Measurements from ENCODE around the gene HADH.
"Not testable (repeated sequence)": the region's sequence is repeated elsewhere in the genome, so short reads cannot be mapped to it uniquely, and the experiment has no call there.

HADH gene

DNA sequence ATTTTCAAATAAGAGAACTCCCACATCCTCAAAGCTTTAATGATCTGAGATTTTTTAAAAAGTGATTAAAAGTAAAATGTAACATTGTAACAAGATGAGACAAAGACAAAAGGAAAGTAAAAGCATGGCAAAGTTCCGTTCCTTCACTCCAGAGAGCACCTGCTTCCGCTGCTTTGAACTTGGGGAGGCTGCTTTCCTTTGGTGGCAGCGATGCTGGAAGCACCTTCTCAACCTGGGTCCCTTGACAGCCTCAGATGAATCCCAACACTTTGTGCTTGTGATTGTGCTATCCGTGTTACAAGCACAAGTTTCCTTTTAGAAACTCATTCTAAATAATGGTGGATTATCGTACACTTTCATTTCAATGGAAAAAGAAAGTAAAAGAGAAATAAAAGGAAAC lies 59.7 kb downstream of the HADH start:
- TF ChIP-seq, protein P1, sequence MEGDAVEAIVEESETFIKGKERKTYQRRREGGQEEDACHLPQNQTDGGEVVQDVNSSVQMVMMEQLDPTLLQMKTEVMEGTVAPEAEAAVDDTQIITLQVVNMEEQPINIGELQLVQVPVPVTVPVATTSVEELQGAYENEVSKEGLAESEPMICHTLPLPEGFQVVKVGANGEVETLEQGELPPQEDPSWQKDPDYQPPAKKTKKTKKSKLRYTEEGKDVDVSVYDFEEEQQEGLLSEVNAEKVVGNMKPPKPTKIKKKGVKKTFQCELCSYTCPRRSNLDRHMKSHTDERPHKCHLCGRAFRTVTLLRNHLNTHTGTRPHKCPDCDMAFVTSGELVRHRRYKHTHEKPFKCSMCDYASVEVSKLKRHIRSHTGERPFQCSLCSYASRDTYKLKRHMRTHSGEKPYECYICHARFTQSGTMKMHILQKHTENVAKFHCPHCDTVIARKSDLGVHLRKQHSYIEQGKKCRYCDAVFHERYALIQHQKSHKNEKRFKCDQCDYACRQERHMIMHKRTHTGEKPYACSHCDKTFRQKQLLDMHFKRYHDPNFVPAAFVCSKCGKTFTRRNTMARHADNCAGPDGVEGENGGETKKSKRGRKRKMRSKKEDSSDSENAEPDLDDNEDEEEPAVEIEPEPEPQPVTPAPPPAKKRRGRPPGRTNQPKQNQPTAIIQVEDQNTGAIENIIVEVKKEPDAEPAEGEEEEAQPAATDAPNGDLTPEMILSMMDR (conservative IDR thresholded peaks at IDR 0.05; ENCODE audit: low read length) = no peak
- no peak overlapping the region for H3K4me3 ChIP-seq (ENCODE audit: low read length)
- DNase-seq (ENCODE audit: low read depth) = no peak

DNA sequence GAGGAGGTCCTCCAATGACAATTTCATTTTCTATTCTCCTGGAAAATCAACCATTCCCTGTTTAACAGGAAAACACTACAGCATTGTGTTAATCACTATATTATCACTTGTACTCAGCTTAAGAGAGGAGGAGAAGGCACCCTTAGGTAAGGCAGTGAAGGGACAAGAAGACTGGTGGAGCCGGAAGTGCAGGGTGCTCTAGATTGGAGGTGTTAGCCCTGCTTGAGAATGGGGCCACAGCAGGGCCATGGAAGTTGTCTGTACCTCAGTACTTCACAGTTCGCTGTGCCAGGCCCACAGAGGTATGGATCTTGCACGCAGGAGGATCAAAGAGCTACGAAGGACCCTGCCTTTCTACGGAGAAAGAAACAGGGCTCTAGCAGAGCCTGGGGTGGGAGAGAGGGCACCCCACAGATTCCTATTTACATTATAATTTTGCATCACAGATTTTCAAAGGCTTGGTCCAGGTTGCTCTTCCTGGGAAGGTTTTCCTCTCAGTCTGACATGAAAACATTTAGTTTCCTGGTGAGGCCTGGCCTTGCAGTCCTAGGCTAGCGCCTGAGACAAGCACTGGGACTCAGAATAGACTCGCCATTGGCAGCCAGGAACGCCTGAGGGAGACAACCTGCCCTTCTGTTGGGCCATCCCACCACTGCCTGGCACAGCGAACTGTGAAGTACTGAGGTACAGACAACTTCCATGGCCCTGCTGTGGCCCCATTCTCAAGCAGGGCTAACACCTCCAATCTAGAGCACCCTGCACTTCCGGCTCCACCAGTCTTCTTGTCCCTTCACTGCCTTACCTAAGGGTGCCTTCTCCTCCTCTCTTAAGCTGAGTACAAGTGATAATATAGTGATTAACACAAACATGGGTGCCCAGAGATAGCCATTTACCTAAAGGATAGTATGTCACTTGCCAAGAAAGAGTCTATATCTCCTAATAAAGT lies 60.8 kb downstream of the HADH start:
- DNase-seq (ENCODE audit: low read depth); H3K4me3 ChIP-seq (ENCODE audit: low read length): not testable (repeated sequence)

DNA sequence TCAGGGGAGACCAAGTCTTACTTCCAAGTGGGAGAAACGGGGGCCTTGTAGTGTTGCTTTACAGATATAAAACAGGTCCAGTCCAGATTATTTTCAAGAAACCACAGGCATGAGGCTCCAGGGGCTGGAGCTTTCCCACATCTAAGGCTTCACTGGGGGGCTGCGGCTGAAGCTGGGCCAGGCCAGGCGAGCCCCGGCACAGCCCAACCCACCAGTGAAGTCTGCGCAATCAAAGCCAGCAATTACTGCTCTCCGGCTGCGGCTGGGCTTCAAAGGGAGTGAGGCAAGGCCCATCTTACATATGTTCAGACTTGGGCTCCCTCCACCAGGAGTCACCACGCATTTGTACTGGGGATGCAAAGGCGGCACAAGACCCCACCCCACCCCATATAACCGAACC lies 61.7 kb downstream of the HADH start:
- H3K4me3 ChIP-seq (ENCODE audit: low read length) = no peak overlapping the region
- TF ChIP-seq, protein P1 (conservative IDR thresholded peaks at IDR 0.05; ENCODE audit: low read length) = no peak
- DNase-seq (ENCODE audit: low read depth) = no peak

DNA sequence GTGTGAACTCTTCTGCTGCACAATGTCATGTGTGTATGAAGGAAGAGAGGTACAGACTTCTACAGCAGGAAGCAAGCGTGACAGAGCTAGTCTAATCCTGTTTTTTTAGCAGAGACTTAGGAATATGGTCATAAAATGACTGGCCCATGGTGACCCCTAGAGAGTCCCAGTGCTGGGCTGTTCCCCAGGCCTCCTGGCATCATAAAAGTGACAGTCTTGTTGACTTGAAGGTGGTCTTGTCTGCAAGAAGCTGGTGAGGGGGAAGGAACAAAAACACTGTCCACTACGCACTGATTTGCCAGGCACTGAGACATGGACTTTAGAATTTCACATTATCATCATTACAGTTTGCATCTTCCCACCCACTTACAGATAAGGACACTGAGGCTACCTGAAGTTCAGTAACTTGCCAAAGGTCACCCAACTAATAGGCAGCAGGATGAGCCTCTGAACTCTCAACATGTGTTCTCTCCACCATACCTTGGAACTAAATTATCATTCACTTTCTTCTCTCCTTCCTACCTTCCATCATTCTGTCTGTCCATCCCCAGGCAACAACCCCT lies 63.0 kb downstream of the HADH start:
- no peak overlapping the region for H3K4me3 ChIP-seq (ENCODE audit: low read length)
- TF ChIP-seq, protein P1 (conservative IDR thresholded peaks at IDR 0.05; ENCODE audit: low read length) = no peak

DNA sequence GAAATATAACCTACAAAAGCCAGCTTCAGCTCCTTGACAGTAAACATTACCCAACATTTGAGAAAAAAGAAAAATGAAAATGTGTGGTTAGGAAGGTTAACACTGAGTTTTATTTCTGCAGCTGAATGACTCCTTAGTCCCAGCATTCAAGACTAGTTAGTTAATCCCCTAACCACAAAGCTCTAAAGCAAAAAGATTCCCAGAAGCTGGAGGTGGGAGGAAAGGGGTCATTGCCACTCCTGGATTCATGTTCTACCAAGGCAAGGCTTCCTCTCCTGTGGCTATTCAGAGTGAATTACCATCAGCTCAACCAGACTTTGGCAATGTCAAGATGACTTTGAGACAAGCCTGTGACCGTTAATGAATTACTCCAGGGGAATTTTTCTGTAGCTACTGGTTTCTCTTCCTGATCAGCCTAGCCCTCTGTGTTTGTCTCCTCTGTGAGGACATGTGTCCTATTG lies 63.6 kb downstream of the HADH start:
- TF ChIP-seq, protein P1 (conservative IDR thresholded peaks at IDR 0.05; ENCODE audit: low read length) = no peak
- H3K4me3 ChIP-seq (ENCODE audit: low read length) = no peak overlapping the region
- no peak for DNase-seq (ENCODE audit: low read depth)

More for the DNA sequence above, 63.0 kb downstream of the HADH start:
- DNase-seq (ENCODE audit: low read depth) = no peak

DNA sequence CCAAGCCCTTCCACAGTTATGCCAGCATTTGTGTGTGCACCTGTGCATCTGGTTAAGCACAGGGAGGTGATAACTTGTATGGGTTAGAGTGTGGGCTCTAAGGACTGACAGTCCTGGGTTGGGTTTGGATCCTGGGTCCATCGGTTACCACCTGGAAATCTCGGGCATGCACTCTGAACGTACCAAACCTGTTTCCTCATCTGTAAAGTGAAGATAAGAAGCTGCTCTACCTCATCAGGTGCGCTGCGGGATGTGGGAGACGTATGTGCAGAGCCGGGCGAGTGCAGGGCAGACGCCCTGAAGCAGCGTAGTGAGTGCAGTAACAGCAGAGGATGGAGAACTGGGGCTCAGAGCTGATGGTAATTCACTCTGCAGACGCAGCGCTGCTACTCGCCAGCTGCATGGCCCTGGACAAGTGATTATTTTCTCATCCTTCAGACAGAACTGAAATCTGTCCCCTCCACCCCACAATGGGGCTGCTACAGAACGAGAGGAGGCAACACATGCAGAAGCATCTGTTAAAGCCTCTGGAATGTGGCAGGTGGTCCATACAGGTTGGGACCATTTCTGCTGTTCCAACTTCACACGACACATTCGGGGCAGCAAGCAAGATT lies 64.4 kb downstream of the HADH start:
- no peak overlapping the region for H3K4me3 ChIP-seq (ENCODE audit: low read length)
- TF ChIP-seq, protein P1 (conservative IDR thresholded peaks at IDR 0.05; ENCODE audit: low read length) = no peak
- no peak for DNase-seq (ENCODE audit: low read depth)

DNA sequence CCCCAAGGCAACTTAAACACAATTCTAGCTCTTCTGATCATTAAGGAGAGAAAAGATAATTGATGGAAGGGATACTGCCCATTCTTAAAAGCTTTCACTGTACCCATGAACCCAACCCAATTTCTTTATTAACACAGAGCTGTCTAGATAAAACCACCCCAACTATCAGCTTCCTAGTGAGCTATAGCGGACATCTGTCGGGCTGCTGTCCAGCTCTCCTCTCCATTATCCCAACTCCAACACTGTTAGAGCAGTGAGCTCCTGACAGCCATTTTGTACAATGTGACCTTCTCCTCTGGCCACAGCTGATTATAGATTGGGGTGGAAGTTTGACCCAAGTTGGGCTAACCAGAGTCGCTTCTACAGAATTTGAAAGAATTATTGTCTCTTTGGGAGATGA lies 66.1 kb downstream of the HADH start:
- no peak overlapping the region for H3K4me3 ChIP-seq (ENCODE audit: low read length)
- TF ChIP-seq, protein P1 (conservative IDR thresholded peaks at IDR 0.05; ENCODE audit: low read length) = no peak
- DNase-seq (ENCODE audit: low read depth) = no peak

Data from AG10803 (cell line).